Activated CD4-positive, alpha-beta T cell treated with anti-CD3 and anti-CD28 coated beads, Interleukin-2, amount 10 ng/mL, durations not matched to agents 24 days and 14 days (primary cell): ENCODE data around the gene JPT2. TPM values are rescaled to one million over a fixed set of nuclear protein-coding genes. Genes with fewer than 3 reads are reported as not detected.
"Not testable (repeated sequence)": the region's sequence is repeated elsewhere in the genome, so short reads cannot be mapped to it uniquely, and the experiment has no call there.

ENCODE experiments used
- DNase-seq: peaks from one replicate; pipeline ENCODE4 v3.0.0; 2022
- H3K27ac Mint-ChIP-seq: one replicate; pipeline ENCODE4 v1.8.0; 2022; ENCODE audit warnings: mild to moderate bottlenecking, mixed read lengths
- H3K27me3 Mint-ChIP-seq: one replicate; pipeline ENCODE4 v1.8.0; 2022; ENCODE audit warnings: mixed read lengths
- H3K36me3 Mint-ChIP-seq: one replicate; pipeline ENCODE4 v1.8.0; 2022; ENCODE audit warnings: low read depth, mild to moderate bottlenecking, mixed read lengths
- H3K4me1 Mint-ChIP-seq: one replicate; pipeline ENCODE4 v1.8.0; 2021; ENCODE audit warnings: mixed read lengths
- H3K4me3 Mint-ChIP-seq: one replicate; pipeline ENCODE4 v1.8.0; 2022; ENCODE audit warnings: mild to moderate bottlenecking, moderate library complexity, mixed read lengths
- H3K9me3 Mint-ChIP-seq: one replicate; pipeline ENCODE4 v1.8.0; 2021; ENCODE audit warnings: mixed read lengths
- intact Hi-C: fragments of 100-400 bp; cut with micrococcal nuclease; formaldehyde crosslinking; loops from one replicate; pipeline ENCODE4 v1.15.1; 2023
- total RNA-seq: library from RNA; stranded (reverse); gene quantifications from 2 replicates; pipeline ENCODE4 v1.2.3, GENCODE V29; 2022

The JPT2 gene
- total RNA-seq, 1 donor from 2014 or later = 119 TPM

GRCh38 chr16:1731603-1732002 is 53.5 kb downstream of the JPT2 start:
- DNase-seq = no peak

GRCh38 chr16:1732071-1732470 is 54.0 kb downstream of the JPT2 start:
- Mint-ChIP-seq H3K27me3 (no peaks in the 10 kb centered on the region), H3K27ac (no peak overlapping the region), H3K9me3 (no peaks in the 10 kb centered on the region), H3K4me3 (no peak overlapping the region), H3K4me1 (peaks cover 2% of the 10 kb centered on the region), H3K36me3 (peaks cover 22% of the 10 kb centered on the region)
- DNase-seq = no peak
- intact Hi-C loops = no loop called here

More at GRCh38 chr16:1731603-1732002, 53.5 kb downstream of the JPT2 start:
- no peaks in the 10 kb centered on the region for H3K9me3 Mint-ChIP-seq
- intact Hi-C loops = no loop called here
- no peak overlapping the region for H3K27ac Mint-ChIP-seq
- no peaks in the 10 kb centered on the region for H3K27me3 Mint-ChIP-seq
- no peak overlapping the region for H3K4me3 Mint-ChIP-seq
- peaks cover 2% of the 10 kb centered on the region for H3K4me1 Mint-ChIP-seq
- peaks cover 25% of the 10 kb centered on the region for H3K36me3 Mint-ChIP-seq

GRCh38 chr16:1732551-1732987 is 54.5 kb downstream of the JPT2 start:
- DNase-seq, H3K4me1 Mint-ChIP-seq, H3K27me3 Mint-ChIP-seq, H3K4me3 Mint-ChIP-seq, H3K27ac Mint-ChIP-seq, intact Hi-C loops, H3K9me3 Mint-ChIP-seq: not testable (repeated sequence)
- H3K36me3 Mint-ChIP-seq = peaks cover 19% of the 10 kb centered on the region

GRCh38 chr16:1734123-1734522 is 56.0 kb downstream of the JPT2 start:
- Mint-ChIP-seq H3K4me3 (no peak overlapping the region), H3K36me3 (peaks cover 15% of the 10 kb centered on the region), H3K4me1 (no peaks in the 10 kb centered on the region), H3K27ac (no peak overlapping the region), H3K27me3 (no peaks in the 10 kb centered on the region), H3K9me3 (no peaks in the 10 kb centered on the region)
- DNase-seq = no peak
- intact Hi-C loops = no loop called here

DNA sequence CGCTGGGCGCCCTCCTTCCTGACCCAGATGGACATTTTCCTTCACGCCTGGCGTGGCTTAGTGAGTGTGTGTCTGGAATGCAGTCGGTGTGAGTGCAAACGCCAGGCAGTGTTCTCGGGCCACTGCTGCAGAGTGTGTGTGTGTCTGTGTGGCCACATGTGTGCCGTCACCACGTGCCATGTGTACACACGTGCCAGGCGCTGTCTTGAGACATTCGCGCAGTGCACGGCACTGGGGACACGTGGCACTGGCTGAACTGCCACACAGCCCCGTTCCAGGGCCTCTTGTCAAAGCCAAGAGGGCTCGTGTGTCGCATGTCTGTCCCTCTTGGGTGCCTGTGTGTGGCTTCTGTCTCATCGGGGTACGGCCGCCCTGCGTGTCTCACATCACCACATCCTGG is 56.7 kb downstream of the JPT2 start:
- Mint-ChIP-seq H3K27me3 (no peaks in the 10 kb centered on the region), H3K4me1 (no peaks in the 10 kb centered on the region), H3K9me3 (no peaks in the 10 kb centered on the region), H3K36me3 (peaks cover 12% of the 10 kb centered on the region), H3K4me3 (no peak overlapping the region), H3K27ac (no peak overlapping the region)
- intact Hi-C loops = no loop called here
- DNase-seq = no peak

DNA sequence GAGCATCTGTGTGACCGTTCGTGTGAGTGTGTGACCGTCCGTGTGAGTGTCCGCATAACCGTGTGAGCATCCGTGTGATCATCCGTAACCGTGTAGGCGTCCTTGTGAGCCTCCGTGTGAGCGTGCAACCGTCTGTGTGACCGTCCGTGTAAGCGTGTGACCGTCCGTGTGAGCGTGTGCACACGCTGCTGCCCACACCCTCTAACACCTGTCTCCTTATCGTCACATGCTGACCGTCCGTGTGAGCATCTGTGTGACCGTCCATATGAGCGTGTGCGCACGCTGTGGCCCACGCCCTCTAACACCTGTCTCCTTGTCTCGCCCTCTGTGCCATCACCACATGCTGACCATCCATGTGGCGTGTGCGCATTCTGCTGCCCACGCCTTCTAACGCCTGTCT is 62.2 kb downstream of the JPT2 start:
- no peaks in the 10 kb centered on the region for H3K27me3 Mint-ChIP-seq
- H3K9me3 Mint-ChIP-seq = no peaks in the 10 kb centered on the region
- H3K4me3 Mint-ChIP-seq = no peak overlapping the region
- H3K27ac Mint-ChIP-seq = no peak overlapping the region
- H3K36me3 Mint-ChIP-seq = peaks cover 2% of the 10 kb centered on the region
- H3K4me1 Mint-ChIP-seq = no peaks in the 10 kb centered on the region
- DNase-seq = no peak
- intact Hi-C loops = no loop called here

- H3K27ac Mint-ChIP-seq = no peak overlapping the region
- H3K27me3 Mint-ChIP-seq = no peaks in the 10 kb centered on the region
- DNase-seq = no peak
- H3K9me3 Mint-ChIP-seq = no peaks in the 10 kb centered on the region
- H3K4me3 Mint-ChIP-seq = no peak overlapping the region
- intact Hi-C loops = no loop called here
- H3K4me1 Mint-ChIP-seq = no peaks in the 10 kb centered on the region
- peaks cover 4% of the 10 kb centered on the region for H3K36me3 Mint-ChIP-seq
These were observed 62.9 kb downstream of the JPT2 start for GRCh38 chr16:1740781-1741490.

DNA sequence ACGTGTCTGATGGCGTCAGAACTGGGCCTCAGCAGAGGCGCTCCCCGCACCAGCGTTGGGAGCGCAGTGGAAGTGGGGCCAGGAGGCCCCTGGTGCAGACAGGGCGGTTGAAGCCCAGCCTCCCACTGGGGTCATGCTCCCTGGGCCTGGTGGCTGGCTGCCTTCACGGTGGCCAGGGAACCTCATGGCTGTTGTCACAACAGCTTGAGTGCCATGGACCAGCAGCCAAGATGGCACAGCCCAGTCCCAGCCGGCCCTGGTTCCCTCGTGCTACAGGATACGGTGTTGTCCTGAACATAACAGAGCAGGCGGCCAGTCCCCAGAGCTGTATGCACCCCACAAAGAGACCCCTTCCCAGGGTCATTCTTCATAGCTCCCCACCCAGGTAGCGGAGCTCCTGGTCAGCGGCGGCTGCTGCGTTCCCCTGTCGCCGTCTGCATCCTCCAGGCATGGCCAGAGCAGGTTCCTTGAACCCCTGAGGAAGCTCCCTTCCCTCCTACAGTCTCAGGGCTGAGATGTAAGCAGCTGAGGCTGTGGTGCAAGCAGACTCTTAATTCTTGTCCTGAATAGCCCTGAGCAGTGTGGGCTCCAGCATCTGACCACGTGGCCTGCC is 63.6 kb downstream of the JPT2 start:
- no peaks in the 10 kb centered on the region for H3K9me3 Mint-ChIP-seq
- no peak overlapping the region for H3K4me3 Mint-ChIP-seq
- no peaks in the 10 kb centered on the region for H3K27me3 Mint-ChIP-seq
- H3K36me3 Mint-ChIP-seq = peaks cover 4% of the 10 kb centered on the region
- intact Hi-C loops = no loop called here
- no peak for DNase-seq
- H3K27ac Mint-ChIP-seq = no peak overlapping the region
- H3K4me1 Mint-ChIP-seq = no peaks in the 10 kb centered on the region

GRCh38 chr16:1743376-1744337 is 65.6 kb downstream of the JPT2 start:
- no peaks in the 10 kb centered on the region for H3K9me3 Mint-ChIP-seq
- H3K4me1 Mint-ChIP-seq = no peaks in the 10 kb centered on the region
- DNase-seq = no peak
- intact Hi-C loops = no loop called here
- no peaks in the 10 kb centered on the region for H3K27me3 Mint-ChIP-seq
- H3K4me3 Mint-ChIP-seq = no peak overlapping the region
- H3K36me3 Mint-ChIP-seq = peaks cover 6% of the 10 kb centered on the region
- H3K27ac Mint-ChIP-seq = no peak overlapping the region

- Mint-ChIP-seq H3K9me3 (no peaks in the 10 kb centered on the region), H3K27me3 (no peaks in the 10 kb centered on the region), H3K4me3 (no peak overlapping the region), H3K27ac (no peak overlapping the region), H3K36me3 (peaks cover 9% of the 10 kb centered on the region), H3K4me1 (no peaks in the 10 kb centered on the region)
- intact Hi-C loops = no loop called here
- DNase-seq = no peak
These were observed 66.3 kb downstream of the JPT2 start for GRCh38 chr16:1744338-1744840.

GRCh38 chr16:1745181-1745899 is 67.3 kb downstream of the JPT2 start:
- intact Hi-C loops = no loop called here
- no peaks in the 10 kb centered on the region for H3K4me1 Mint-ChIP-seq
- H3K4me3 Mint-ChIP-seq = no peak overlapping the region
- DNase-seq = no peak
- no peaks in the 10 kb centered on the region for H3K9me3 Mint-ChIP-seq
- H3K27me3 Mint-ChIP-seq = no peaks in the 10 kb centered on the region
- H3K27ac Mint-ChIP-seq = no peak overlapping the region
- H3K36me3 Mint-ChIP-seq = peaks cover 9% of the 10 kb centered on the region

- Mint-ChIP-seq H3K27ac (no peak overlapping the region), H3K9me3 (no peaks in the 10 kb centered on the region), H3K36me3 (peaks cover 9% of the 10 kb centered on the region), H3K4me3 (no peak overlapping the region), H3K27me3 (no peaks in the 10 kb centered on the region), H3K4me1 (no peaks in the 10 kb centered on the region)
- intact Hi-C loops = no loop called here
- no peak for DNase-seq
These were observed 68.0 kb downstream of the JPT2 start for GRCh38 chr16:1745900-1746692.

- H3K9me3 Mint-ChIP-seq = no peaks in the 10 kb centered on the region
- no peaks in the 10 kb centered on the region for H3K4me1 Mint-ChIP-seq
- H3K27ac Mint-ChIP-seq = no peak overlapping the region
- H3K27me3 Mint-ChIP-seq = no peaks in the 10 kb centered on the region
- H3K36me3 Mint-ChIP-seq = peaks cover 7% of the 10 kb centered on the region
- intact Hi-C loops = no loop called here
- no peak for DNase-seq
- H3K4me3 Mint-ChIP-seq = no peak overlapping the region
These were observed 68.7 kb downstream of the JPT2 start for GRCh38 chr16:1746693-1747195.
